Measurements from ENCODE around the gene ERBB2.
A peak's percentile ranks its signal among the peaks of the same experiment; 100 is the strongest.

Gene ERBB2

GRCh38 chr17:39665642-39666224, 34.1 kb upstream of the ERBB2 start:
- no peak for TF ChIP-seq CTCF (IDR thresholded peaks at IDR 0.05; ENCODE audit: low read depth, low read length)
- H3K4me3 ChIP-seq (ENCODE audit: low read depth, low read length), result no peak overlapping the region
- DNase-seq (ENCODE audit: low read depth, low spot score), result no peak
- in situ Hi-C loops (cut with HindIII; ENCODE audit: low sequenced_read_pairs), result no loop called here

DNA sequence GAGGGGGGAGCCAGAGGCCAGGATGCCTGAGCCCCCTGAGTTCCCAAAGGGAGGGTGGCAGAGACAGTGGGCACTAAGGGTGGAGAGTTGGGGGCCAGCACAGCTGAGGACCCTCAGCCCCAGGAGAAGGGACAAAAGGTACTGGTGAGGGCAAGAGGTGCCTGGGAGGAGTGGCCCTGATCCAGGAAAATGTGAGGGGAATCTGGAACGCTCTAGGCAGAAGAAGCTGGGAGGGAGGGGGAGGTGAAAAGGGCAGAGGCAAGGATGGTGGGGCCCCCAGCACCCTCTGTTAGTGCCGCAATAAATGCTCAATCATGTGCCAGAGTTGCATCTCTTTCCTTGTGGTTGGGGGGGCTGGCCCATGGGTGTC, 33.6 kb upstream of the ERBB2 start:
- H3K4me3 ChIP-seq (ENCODE audit: low read depth, low read length), result no peak overlapping the region
- no peak for DNase-seq (ENCODE audit: low read depth, low spot score)
- in situ Hi-C loops (cut with HindIII; ENCODE audit: low sequenced_read_pairs), result no loop called here
- no peak for TF ChIP-seq CTCF (IDR thresholded peaks at IDR 0.05; ENCODE audit: low read depth, low read length)

DNA sequence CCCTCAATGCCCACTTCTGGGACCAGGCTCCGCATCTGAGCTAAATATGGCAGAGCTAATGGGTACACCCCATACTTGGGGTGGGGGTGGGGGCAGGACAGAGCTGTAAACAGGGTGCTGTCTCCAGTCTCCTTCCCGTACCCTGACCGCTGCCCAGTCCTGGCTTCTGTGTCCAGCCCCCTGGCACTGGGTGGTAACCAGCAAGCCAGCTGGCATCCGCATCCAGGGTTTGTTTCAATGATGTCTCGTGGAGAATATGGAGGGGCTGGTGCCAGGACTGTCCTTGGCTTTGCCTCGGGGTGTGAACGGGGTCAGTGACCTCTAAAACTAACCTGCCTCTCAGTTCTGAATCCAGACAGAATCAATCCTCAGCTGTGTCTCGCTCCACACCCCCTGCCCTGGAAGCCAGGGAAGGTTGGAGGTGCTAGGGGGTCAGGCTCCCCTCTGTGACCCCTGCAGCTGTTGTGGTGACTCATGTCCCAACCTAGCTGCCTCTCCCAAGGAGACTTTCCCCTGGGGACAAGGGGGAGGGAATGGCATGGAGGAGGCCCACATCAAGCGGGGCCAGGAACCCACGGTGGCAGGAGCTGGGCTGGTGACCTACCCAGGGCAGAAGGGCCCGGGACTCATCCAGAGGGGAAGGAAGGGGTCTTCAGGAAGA, 33.1 kb upstream of the ERBB2 start:
- no peak for TF ChIP-seq CTCF (IDR thresholded peaks at IDR 0.05; ENCODE audit: low read depth, low read length)
- no peak overlapping the region for H3K4me3 ChIP-seq (ENCODE audit: low read depth, low read length)
- DNase-seq (ENCODE audit: low read depth, low spot score), result no peak
- in situ Hi-C loops (cut with HindIII; ENCODE audit: low sequenced_read_pairs), result no loop called here

DNA sequence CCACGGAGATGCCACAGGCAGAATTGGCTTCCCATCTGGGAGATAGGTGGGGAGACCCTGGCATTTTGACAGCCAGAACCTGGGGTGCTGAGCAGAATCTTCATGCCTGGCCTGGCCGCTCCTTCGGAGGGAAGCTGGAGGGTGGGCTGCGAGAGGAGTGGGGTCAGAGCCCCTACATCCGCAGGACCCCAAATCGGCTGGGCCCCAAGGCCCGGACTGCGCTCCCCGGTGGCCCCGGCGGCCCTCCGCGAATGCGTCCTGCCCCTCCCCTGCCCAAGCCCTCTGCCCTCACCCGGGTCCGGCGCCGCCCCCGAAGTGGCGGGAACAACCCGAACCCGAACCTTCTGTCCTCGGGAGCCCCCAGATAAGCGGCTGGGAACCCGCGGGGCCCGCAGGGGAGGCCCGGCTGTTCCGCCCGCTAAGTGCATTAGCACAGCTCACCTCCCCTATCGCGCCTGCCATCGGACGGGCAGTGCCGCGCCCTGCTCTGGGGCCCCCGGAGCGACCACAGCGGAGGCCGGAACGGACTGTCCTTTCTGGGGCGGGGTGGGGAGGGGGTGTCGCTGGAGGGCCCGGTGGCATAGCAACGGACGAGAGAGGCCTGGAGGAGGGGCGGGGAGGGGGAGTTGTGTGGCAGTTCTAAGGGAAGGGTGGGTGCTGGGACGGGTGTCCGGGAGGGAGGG, 32.5 kb upstream of the ERBB2 start:
- in situ Hi-C loops (cut with HindIII; ENCODE audit: low sequenced_read_pairs), result no loop called here
- H3K4me3 ChIP-seq (ENCODE audit: low read depth, low read length), result no peak overlapping the region

GRCh38 chr17:39667945-39668924, 31.6 kb upstream of the ERBB2 start, which contains the start of gene PNMT:
Gene PNMT, plus strand, starts transcription at chr17:39668453. Its CDS starts 23 bp downstream, at chr17:39668476.
- DNase-seq (ENCODE audit: low read depth, low spot score), result peak; percentile 37
- in situ Hi-C loops (cut with HindIII; ENCODE audit: low sequenced_read_pairs), result no loop called here
- no peak within 1 kb of the TSS for H3K4me3 ChIP-seq (ENCODE audit: low read depth, low read length)
- peak; percentile 72 for TF ChIP-seq CTCF (IDR thresholded peaks at IDR 0.05; ENCODE audit: low read depth, low read length)

More for the DNA sequence above, 32.5 kb upstream of the ERBB2 start:
- DNase-seq (ENCODE audit: low read depth, low spot score), result no peak
- TF ChIP-seq CTCF (IDR thresholded peaks at IDR 0.05; ENCODE audit: low read depth, low read length), result no peak
